K562 (cell line): Measurements from ENCODE around the gene RTBDN. TPM values are rescaled to one million over a fixed set of nuclear protein-coding genes. Genes with fewer than 3 reads are reported as not detected.
A peak's percentile ranks its signal among the peaks of the same experiment; 100 is the strongest.

Source experiments
- ATF1 ChIP-seq, 2 experiments: fragments of 450-650 bp in 1 of 2; IDR thresholded peaks; 2 replicates each; pipeline ENCODE4 v1.6.1; 2016; ENCODE audit warnings: missing compliant biosample characterization in 1 of 2, missing genetic modification characterization in 1 of 2
- CUX1 ChIP-seq: fragments of 200-800 bp; sonication (Bioruptor generic); IDR thresholded peaks from 2 replicates; pipeline ENCODE4 v1.6.1; 2016; ENCODE audit warnings: missing genetic modification characterization, missing compliant biosample characterization
- HIVEP1 ChIP-seq: fragments of 250-450 bp; sonication (Bioruptor Pico); IDR thresholded peaks from 2 replicates; pipeline ENCODE4 v1.4.0; 2020; ENCODE audit warnings: mild to moderate bottlenecking
- HMGXB4 ChIP-seq: sonication (generic); formaldehyde crosslinking; IDR thresholded peaks from 2 replicates; pipeline ENCODE4 v1.8.1; 2023; ENCODE audit warnings: mild to moderate bottlenecking, missing genetic modification reagents
- MTF1 ChIP-seq: fragments of 250-450 bp; sonication (Bioruptor Pico); IDR thresholded peaks from 2 replicates; pipeline ENCODE4 v1.9.0; 2021; ENCODE audit warnings: moderate library complexity, mild to moderate bottlenecking, inconsistent platforms, borderline replicate concordance
- RAD21 ChIP-seq, 2 experiments: fragments of 250-450 bp in 1 of 2; fragments of 450-650 bp in 1 of 2; sonication (Bioruptor Pico) in 1 of 2; formaldehyde crosslinking in 1 of 2; IDR thresholded peaks in 1 of 2; conservative IDR thresholded peaks in 1 of 2; 2 replicates each; pipeline versions ENCODE4 v1.4.0 to v1.8.0; 2020 to 2022; ENCODE audit warnings: mild to moderate bottlenecking in 2 of 2, moderate library complexity in 1 of 2
- SIN3B ChIP-seq: fragments of 450-650 bp; IDR thresholded peaks from 2 replicates; pipeline ENCODE4 v1.6.1; 2017; ENCODE audit warnings: low read depth, mild to moderate bottlenecking, moderate library complexity
- SMAD2 ChIP-seq: fragments of 150-350 bp; IDR thresholded peaks from 2 replicates; pipeline ENCODE4 v1.6.1; 2014; ENCODE audit warnings: low read depth, mild to moderate bottlenecking, low read length
- TCFL5 ChIP-seq: fragments of 250-450 bp; sonication (Bioruptor Pico); conservative IDR thresholded peaks from 2 replicates; pipeline ENCODE4 v1.6.1; 2021; ENCODE audit warnings: mild to moderate bottlenecking, moderate library complexity, matching md5 sums
- ZFX ChIP-seq: sonication (generic); formaldehyde crosslinking; IDR thresholded peaks from 2 replicates; pipeline ENCODE4 v1.8.0; 2022; ENCODE audit warnings: mild to moderate bottlenecking, missing genetic modification reagents, moderate library complexity
- ZNF408 ChIP-seq: fragments of 250-450 bp; sonication (Bioruptor Pico); IDR thresholded peaks from 2 replicates; pipeline ENCODE4 v1.4.0; 2020; ENCODE audit warnings: low read depth, mild to moderate bottlenecking, moderate library complexity
- ZNF511 ChIP-seq: sonication (generic); formaldehyde crosslinking; IDR thresholded peaks from 2 replicates; pipeline ENCODE4 v1.8.0; 2022; ENCODE audit warnings: mild to moderate bottlenecking, missing genetic modification reagents
- ZNF592 ChIP-seq: fragments of 450-650 bp; IDR thresholded peaks from 2 replicates; pipeline ENCODE4 v1.6.1; 2017; ENCODE audit warnings: antibody characterized with exemption, mild to moderate bottlenecking
- ZSCAN29 ChIP-seq: fragments of 450-650 bp; IDR thresholded peaks from 2 replicates; pipeline ENCODE4 v1.6.1; 2017
- polyA plus RNA-seq, 8 experiments: library from polyadenylated mRNA; depleted of rRNA in 4 of 8; stranded (reverse) in 5 of 8; unstranded in 3 of 8; fragments of >200 nt; fragmentation: Nextera tagmentation in 2 of 8; fragmentation: Illumina TruSeq in 1 of 8; extraction: Ambion mirVana in 2 of 8; extraction: Trizol in 1 of 8; gene quantifications; 2 replicates each; pipeline versions ENCODE4 v1.2.1 to v1.2.3, GENCODE V29; 2011 to 2014; ENCODE audit warnings: inconsistent platforms in 1 of 8, missing spikeins in 1 of 8
- total RNA-seq, 7 experiments: library from RNA; depleted of rRNA in 6 of 7; stranded (reverse); fragments of >200 nt in 6 of 7; fragmentation: Illumina TruSeq in 2 of 7; extraction: Trizol in 2 of 7; gene quantifications; 2 replicates each; pipeline versions ENCODE4 v1.2.1 to v1.2.3, GENCODE V29; 2011 to 2021; ENCODE audit warnings: low replicate concordance in 1 of 7

RTBDN gene
- total and polyA plus RNA-seq, 9 of the 15 experiments (the other 6 are each of a cell fraction or from before 2014, with no cell fraction given), result 0.20 to 2.3 (median 0.72) TPM; not detected in 1

- TF ChIP-seq HIVEP1 (CRISPR knock-in tag), result no peak
- no peak for TF ChIP-seq CUX1 (CRISPR knock-in tag)
- no peak for TF ChIP-seq TCFL5 (CRISPR knock-in tag)
- no peak for TF ChIP-seq HMGXB4 (CRISPR knock-in tag)
- TF ChIP-seq SMAD2, result no peak
- no peak for TF ChIP-seq ZNF408
- no peak for TF ChIP-seq ZSCAN29
- no peak for TF ChIP-seq MTF1 (CRISPR knock-in tag)
- no peak; a peak in 1 of 4 replicates for TF ChIP-seq RAD21 (CRISPR knock-in tag; conservative IDR thresholded peaks at IDR 0.05 in 1 of 2, IDR thresholded peaks at IDR 0.05 in 1 of 2)
- TF ChIP-seq ZNF592, result no peak
- TF ChIP-seq SIN3B, result no peak
- TF ChIP-seq ZFX (CRISPR knock-in tag), result peak; percentile 29
- TF ChIP-seq ZNF511 (CRISPR knock-in tag), result no peak
- TF ChIP-seq ATF1 (CRISPR knock-in tag; IDR thresholded peaks at IDR 0.05), result no peak
- peak; percentile 46; the same call in 1 of the 2 replicates for TF ChIP-seq ATF1 (tag; IDR thresholded peaks at IDR 0.05)
Measured at GRCh38 chr19:12867120-12868099, 33.0 kb upstream of the RTBDN start (continued).
